HepG2 (cell line): ENCODE measurements around the gene KHNYN. TPM values are rescaled to one million over a fixed set of nuclear protein-coding genes. Genes with fewer than 3 reads are reported as not detected.

Experiments used
- BORCS8-MEF2B ChIP-seq: sonication (generic); formaldehyde crosslinking; IDR thresholded peaks from 2 replicates; pipeline ENCODE4 v1.8.0; 2022; ENCODE audit warnings: mild to moderate bottlenecking, missing genetic modification reagents
- CBX2 ChIP-seq, 2 experiments: fragments of 200-600 bp in 1 of 2; sonication (generic); formaldehyde crosslinking in 1 of 2; IDR thresholded peaks; 2 replicates each; pipeline versions ENCODE4 v1.7.0 to v1.8.1; 2018 to 2022; ENCODE audit warnings: low read depth in 2 of 2, low read length in 1 of 2, mild to moderate bottlenecking in 1 of 2, missing genetic modification reagents in 1 of 2
- PREB ChIP-seq: sonication (generic); formaldehyde crosslinking; IDR thresholded peaks from 2 replicates; pipeline ENCODE4 v1.4.0; 2020; ENCODE audit warnings: missing genetic modification reagents
- REST ChIP-seq, 2 experiments: IDR thresholded peaks; 2 replicates each; pipeline ENCODE4 v1.6.1; 2011 to 2012; ENCODE audit warnings: low read length in 2 of 2, borderline replicate concordance in 1 of 2, low read depth in 1 of 2, mild to moderate bottlenecking in 1 of 2, moderate library complexity in 1 of 2
- SAFB2 ChIP-seq: sonication (generic); formaldehyde crosslinking; IDR thresholded peaks from 2 replicates; pipeline ENCODE4 v1.5.1; 2020; ENCODE audit warnings: missing genetic modification reagents, low read depth, mild to moderate bottlenecking, borderline replicate concordance
- U2AF1 ChIP-seq: fragments of 200-400 bp; formaldehyde crosslinking; optimal IDR thresholded peaks from 2 replicates; pipeline ENCODE3; 2017; ENCODE audit warnings: mild to moderate bottlenecking, low read depth, low read length
- ZNF276 ChIP-seq: sonication (generic); formaldehyde crosslinking; IDR thresholded peaks from 2 replicates; pipeline ENCODE4 v1.4.0; 2020; ENCODE audit warnings: mild to moderate bottlenecking, low read depth, missing genetic modification reagents
- ZNF777 ChIP-seq: sonication (generic); formaldehyde crosslinking; IDR thresholded peaks from 2 replicates; pipeline ENCODE4 v1.4.0; 2020; ENCODE audit warnings: missing genetic modification reagents
- polyA plus RNA-seq, 8 experiments: library from polyadenylated mRNA; depleted of rRNA in 3 of 8; stranded (reverse) in 7 of 8; unstranded in 1 of 8; fragments of >200 nt; fragmentation: Illumina TruSeq in 4 of 8; extraction: Trizol in 4 of 8; gene quantifications; 2 replicates each; pipeline versions ENCODE4 v1.2.1 to v1.2.3, GENCODE V29; 2011 to 2016; ENCODE audit warnings: low read depth in 4 of 8, missing spikeins in 1 of 8, mixed read lengths in 1 of 8; ENCODE audit not compliant: insufficient read depth in 1 of 8
- total RNA-seq, 5 experiments: library from RNA; depleted of rRNA; stranded (reverse); fragments of >200 nt; fragmentation: Illumina TruSeq; extraction: Trizol; gene quantifications; 2 replicates each; pipeline ENCODE4 v1.2.3, GENCODE V29; 2016; ENCODE audit warnings: low read depth in 1 of 5
- TF ChIP-seq, protein P1 (sequence below): sonication (generic); formaldehyde crosslinking; IDR thresholded peaks from 2 replicates; pipeline ENCODE4 v1.4.0; 2020; ENCODE audit warnings: mild to moderate bottlenecking, missing genetic modification reagents
- TF ChIP-seq, protein P2 (sequence below): sonication (generic); formaldehyde crosslinking; IDR thresholded peaks from 2 replicates; pipeline ENCODE4 v1.4.0; 2020; ENCODE audit warnings: missing genetic modification reagents

Gene KHNYN
- total and polyA plus RNA-seq, 2 of the 13 experiments (the other 11 are each of a cell fraction or from before 2014, with no cell fraction given): 52.8 to 75.7 TPM

DNA sequence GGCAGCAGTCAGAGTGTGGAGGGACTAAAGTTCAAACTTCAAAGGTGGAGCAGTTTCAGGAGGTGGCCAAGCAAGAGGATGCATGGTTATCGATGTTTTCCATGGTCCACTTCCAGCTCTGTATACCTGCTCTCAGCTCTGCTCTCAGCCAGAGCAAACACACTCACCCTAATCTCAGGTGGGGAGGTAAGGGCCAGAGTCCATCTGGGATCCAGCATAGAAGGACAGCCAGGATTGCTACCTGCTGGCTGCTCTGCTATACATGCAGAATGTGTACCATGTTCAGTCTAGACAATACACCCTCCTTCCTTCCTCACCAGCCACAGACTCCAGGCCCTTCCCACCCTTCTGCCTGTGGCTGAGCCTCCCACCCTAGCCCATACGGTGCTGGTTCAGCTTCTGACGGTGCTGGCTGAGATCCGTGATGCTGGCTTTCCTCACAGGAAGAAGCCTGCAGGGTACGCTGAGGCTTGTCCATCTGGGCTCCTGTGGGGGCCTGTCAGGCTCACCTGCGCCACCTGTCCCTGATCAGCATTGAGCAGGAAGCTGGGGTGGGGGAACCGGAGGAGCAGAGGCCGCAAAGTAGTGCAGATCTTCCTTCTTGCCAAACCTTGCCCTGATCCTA, 2.7 kb upstream of the KHNYN start (continued):
- TF ChIP-seq REST (IDR thresholded peaks at IDR 0.05; ENCODE audit: borderline replicate concordance in 1 of 2, low read depth in 1 of 2, low read length in 2 of 2): peak in 1 of 2 experiments; percentile 27; a peak in 1 of 4 replicates
- peak; percentile 43; the same call in 1 of the 2 replicates for TF ChIP-seq ZNF777 (CRISPR knock-in tag)
- TF ChIP-seq, protein P1, sequence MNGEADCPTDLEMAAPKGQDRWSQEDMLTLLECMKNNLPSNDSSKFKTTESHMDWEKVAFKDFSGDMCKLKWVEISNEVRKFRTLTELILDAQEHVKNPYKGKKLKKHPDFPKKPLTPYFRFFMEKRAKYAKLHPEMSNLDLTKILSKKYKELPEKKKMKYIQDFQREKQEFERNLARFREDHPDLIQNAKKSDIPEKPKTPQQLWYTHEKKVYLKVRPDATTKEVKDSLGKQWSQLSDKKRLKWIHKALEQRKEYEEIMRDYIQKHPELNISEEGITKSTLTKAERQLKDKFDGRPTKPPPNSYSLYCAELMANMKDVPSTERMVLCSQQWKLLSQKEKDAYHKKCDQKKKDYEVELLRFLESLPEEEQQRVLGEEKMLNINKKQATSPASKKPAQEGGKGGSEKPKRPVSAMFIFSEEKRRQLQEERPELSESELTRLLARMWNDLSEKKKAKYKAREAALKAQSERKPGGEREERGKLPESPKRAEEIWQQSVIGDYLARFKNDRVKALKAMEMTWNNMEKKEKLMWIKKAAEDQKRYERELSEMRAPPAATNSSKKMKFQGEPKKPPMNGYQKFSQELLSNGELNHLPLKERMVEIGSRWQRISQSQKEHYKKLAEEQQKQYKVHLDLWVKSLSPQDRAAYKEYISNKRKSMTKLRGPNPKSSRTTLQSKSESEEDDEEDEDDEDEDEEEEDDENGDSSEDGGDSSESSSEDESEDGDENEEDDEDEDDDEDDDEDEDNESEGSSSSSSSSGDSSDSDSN (CRISPR knock-in tag): peak; percentile 75
- peak; percentile 84 for TF ChIP-seq ZNF276 (CRISPR knock-in tag)
- TF ChIP-seq U2AF1: no peak
- peak; percentile 57; the same call in 1 of the 2 replicates for TF ChIP-seq SAFB2 (CRISPR knock-in tag)
- TF ChIP-seq CBX2 (IDR thresholded peaks at IDR 0.05; ENCODE audit: low read depth, low read length): no peak
- TF ChIP-seq CBX2 (CRISPR knock-in tag; IDR thresholded peaks at IDR 0.05; ENCODE audit: low read depth): peak; percentile 52; the same call in 1 of the 2 replicates
- TF ChIP-seq PREB (CRISPR knock-in tag): no peak
- TF ChIP-seq BORCS8-MEF2B: peak; percentile 76
- TF ChIP-seq, protein P2, sequence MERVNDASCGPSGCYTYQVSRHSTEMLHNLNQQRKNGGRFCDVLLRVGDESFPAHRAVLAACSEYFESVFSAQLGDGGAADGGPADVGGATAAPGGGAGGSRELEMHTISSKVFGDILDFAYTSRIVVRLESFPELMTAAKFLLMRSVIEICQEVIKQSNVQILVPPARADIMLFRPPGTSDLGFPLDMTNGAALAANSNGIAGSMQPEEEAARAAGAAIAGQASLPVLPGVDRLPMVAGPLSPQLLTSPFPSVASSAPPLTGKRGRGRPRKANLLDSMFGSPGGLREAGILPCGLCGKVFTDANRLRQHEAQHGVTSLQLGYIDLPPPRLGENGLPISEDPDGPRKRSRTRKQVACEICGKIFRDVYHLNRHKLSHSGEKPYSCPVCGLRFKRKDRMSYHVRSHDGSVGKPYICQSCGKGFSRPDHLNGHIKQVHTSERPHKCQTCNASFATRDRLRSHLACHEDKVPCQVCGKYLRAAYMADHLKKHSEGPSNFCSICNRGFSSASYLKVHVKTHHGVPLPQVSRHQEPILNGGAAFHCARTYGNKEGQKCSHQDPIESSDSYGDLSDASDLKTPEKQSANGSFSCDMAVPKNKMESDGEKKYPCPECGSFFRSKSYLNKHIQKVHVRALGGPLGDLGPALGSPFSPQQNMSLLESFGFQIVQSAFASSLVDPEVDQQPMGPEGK: peak; percentile 58
